GM12865 (cell line): Measurements from ENCODE around the gene XRCC4.

ENCODE experiments used
- DNase-seq: peaks from one replicate; pipeline ENCODE4 v3.0.0; 2010; ENCODE audit warnings: low read depth
- H3K4me3 ChIP-seq: 2 replicates; pipeline ENCODE4 v1.5.1; 2011; ENCODE audit warnings: mild to moderate bottlenecking, low read depth, low read length, control low read depth
- TF ChIP-seq, protein P1 (sequence below): IDR thresholded peaks from 2 replicates; pipeline ENCODE4 v1.5.1; 2011; ENCODE audit warnings: low read length, control low read depth, low read depth, inconsistent platforms; ENCODE audit not compliant: insufficient read depth; ENCODE audit errors: missing control alignments

XRCC4 gene

DNA sequence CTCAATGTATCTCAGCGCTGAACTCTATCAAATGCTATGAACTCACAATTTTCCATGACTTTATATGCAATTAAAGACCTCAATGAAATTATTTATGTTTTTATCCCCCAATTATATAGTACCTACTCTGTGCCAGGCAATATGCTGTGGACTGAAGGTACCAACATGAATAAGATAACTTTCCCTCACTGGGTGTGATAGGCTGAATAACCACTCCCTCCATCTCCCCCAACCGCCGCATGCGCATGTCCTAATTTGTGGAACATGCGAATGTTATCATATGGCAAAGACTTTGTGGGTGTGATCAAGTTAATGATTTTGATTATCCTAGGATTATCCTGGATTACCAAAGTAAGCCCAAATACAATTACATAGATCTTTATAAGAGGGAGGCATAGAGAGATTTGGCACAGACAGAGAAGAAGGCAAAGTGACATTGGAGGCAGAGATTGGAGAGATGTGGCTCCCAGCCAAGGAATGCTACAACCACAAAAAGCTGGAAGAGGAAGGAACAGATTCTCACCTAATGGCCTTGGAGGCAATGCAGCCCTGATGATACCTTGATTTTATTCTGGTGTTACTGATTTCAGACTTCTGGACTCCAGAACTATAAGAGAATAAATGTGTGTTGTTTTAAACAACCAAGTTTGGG is 245.1 kb downstream of the XRCC4 start:
- no peak for DNase-seq
- no peak overlapping the region for H3K4me3 ChIP-seq
- TF ChIP-seq, protein P1, sequence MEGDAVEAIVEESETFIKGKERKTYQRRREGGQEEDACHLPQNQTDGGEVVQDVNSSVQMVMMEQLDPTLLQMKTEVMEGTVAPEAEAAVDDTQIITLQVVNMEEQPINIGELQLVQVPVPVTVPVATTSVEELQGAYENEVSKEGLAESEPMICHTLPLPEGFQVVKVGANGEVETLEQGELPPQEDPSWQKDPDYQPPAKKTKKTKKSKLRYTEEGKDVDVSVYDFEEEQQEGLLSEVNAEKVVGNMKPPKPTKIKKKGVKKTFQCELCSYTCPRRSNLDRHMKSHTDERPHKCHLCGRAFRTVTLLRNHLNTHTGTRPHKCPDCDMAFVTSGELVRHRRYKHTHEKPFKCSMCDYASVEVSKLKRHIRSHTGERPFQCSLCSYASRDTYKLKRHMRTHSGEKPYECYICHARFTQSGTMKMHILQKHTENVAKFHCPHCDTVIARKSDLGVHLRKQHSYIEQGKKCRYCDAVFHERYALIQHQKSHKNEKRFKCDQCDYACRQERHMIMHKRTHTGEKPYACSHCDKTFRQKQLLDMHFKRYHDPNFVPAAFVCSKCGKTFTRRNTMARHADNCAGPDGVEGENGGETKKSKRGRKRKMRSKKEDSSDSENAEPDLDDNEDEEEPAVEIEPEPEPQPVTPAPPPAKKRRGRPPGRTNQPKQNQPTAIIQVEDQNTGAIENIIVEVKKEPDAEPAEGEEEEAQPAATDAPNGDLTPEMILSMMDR = no peak

DNA sequence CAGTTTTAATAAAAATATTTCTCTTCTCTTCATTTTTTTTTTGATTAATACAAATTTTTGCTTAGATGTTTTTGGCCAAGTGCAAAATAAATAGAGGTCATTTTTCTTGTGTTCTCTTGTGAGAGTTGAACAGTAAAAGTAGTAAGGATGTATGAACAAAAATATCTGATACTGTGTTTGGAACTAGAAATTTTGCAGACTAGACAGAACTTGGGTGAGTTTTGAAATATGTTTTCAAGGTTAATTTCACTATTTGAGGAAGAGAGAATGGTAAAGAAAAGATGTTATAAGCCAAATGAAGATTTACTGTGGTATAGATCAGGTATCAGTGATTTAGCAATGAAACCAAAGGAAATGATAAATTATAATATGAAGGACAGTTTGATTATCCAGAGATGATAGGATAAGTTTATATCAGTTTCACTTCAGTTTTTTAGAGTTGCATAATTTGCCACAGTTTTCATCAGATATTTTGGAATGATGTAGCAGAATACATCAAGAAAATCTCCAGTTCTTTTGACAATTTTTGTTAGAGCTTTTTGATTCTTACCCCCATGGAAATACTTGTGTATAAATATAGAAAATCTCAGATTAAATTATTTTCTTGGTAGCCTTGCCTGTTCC is 246.3 kb downstream of the XRCC4 start:
- DNase-seq = no peak
- TF ChIP-seq, protein P1 = no peak

GRCh38 chr5:83331842-83332241 is 254.5 kb downstream of the XRCC4 start:
- no peak for DNase-seq
- no peak overlapping the region for H3K4me3 ChIP-seq
- TF ChIP-seq, protein P1 = no peak

More for the DNA sequence above, 246.3 kb downstream of the XRCC4 start:
- no peak overlapping the region for H3K4me3 ChIP-seq

DNA sequence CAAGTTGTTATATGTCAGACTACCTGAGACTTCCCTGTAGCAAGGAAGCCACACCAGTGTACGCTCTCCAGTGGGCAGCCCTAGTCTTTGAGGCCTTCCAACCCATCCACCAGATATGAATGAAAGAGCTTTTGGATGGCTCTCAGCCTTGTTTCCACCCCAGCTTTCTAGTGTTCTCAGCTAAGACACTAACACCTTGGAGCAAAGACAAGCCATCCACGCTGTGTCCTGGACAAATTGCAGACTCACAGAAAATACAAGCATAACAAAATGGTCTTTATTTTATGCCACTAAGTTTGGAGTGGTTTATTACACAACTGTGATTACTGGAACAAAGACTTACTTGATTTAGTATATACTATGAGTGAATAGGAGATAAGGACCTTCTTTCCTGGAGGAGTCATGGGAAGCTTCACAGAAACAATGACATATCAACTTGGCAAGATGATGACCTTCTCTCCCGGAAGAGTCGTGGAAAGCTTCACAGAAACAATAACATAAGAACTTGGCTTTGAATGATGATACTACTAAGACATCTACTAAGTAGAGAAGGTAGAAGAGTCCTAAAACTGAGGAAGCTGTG is 260.2 kb downstream of the XRCC4 start:
- TF ChIP-seq, protein P1 = no peak
- H3K4me3 ChIP-seq = no peak overlapping the region
- no peak for DNase-seq

DNA sequence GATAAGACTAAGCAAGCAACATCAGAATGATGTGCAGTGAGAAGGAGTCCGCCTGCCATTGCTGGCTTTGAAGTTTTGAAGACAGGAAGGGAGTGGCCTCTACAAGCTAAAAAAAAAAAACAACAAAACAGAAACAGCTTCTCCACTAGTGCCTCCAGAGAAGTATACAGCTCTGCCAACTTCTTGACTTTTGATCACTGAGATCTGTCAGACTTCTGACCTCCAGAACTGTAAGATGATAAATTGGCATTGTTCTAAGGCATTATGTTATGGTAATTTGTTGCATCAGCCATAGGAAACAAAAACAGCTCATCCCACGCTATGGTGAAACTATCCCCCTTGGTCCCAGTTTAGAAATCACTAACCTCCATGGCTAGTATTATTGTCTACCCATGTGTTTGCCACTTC is 263.2 kb downstream of the XRCC4 start:
- no peak overlapping the region for H3K4me3 ChIP-seq
- DNase-seq = peak; percentile 17
- TF ChIP-seq, protein P1 = no peak

GRCh38 chr5:83341815-83342334 is 264.5 kb downstream of the XRCC4 start:
- no peak overlapping the region for H3K4me3 ChIP-seq
- DNase-seq = no peak
- TF ChIP-seq, protein P1 = no peak
